GM12878 (cell line): ENCODE data around the gene STARD13. TPM values are rescaled to one million over a fixed set of nuclear protein-coding genes. Genes with fewer than 3 reads are reported as not detected.
"Not testable (repeated sequence)": the region's sequence is repeated elsewhere in the genome, so short reads cannot be mapped to it uniquely, and the experiment has no call there.

Source experiments
- ATAC-seq: fragments of 200-7000 bp; cut with Tn5 transposase; 3 replicates; pipeline ENCODE4 v1.9.1; 2020; ENCODE audit warnings: mild to moderate bottlenecking, moderate library complexity
- BruUV-seq: library from RNA; stranded (reverse); fragments of 400-500 nt; replicated peaks from 2 replicates; lab custom pipeline; 2021; lab: Mats Ljungman, UMichigan
- CTCF ChIA-PET: fragments of 300-600 bp; sonication (Branson Sonifier 250); formaldehyde crosslinking; extraction: SDS; loops from one replicate; lab custom pipeline; 2021; ENCODE audit warnings: inconsistent platforms; lab: Yijun Ruan, JAX
- POLR2A ChIA-PET: fragments of 350-600 bp; formaldehyde crosslinking; extraction: SDS; loops from one replicate; lab custom pipeline; 2021; ENCODE audit warnings: inconsistent platforms; lab: Charles Lee
- RAD21 ChIA-PET: fragments of 300-600 bp; sonication (Branson Sonifier 250); formaldehyde crosslinking; loops from one replicate; lab custom pipeline; 2023; ENCODE audit warnings: antibody characterized with exemption; ENCODE audit not compliant: unreplicated experiment; lab: Charles Lee
- SMC1A ChIA-PET: fragments of 300-600 bp; sonication (Branson Sonifier 250); formaldehyde crosslinking; loops from one replicate; lab custom pipeline; 2023; ENCODE audit not compliant: unreplicated experiment, uncharacterized antibody; lab: Charles Lee
- DNase-seq: peaks from one replicate; pipeline ENCODE4 v3.0.0-alpha.2; 2011; ENCODE audit warnings: low read depth, low spot score
- FAIRE-seq: peaks from 3 replicates; lab custom pipeline; 2011; peaks lifted over from hg19 to GRCh38; lab: Jason Lieb, UNC
- H2AFZ ChIP-seq: 2 replicates; pipeline ENCODE4 v1.6.0; 2011; ENCODE audit warnings: low read depth, low read length, control low read depth; ENCODE audit not compliant: control insufficient read depth
- H3K27ac ChIP-seq: 2 replicates; pipeline ENCODE4 v1.5.1; 2011; ENCODE audit warnings: control low read depth; ENCODE audit not compliant: control insufficient read depth, insufficient read depth
- H3K27me3 ChIP-seq, 2 experiments: replicated peaks in 1 of 2; 2 replicates each; pipeline versions ENCODE4 v1.6.0 to v1.6.1; 2011; ENCODE audit warnings: low read length in 1 of 2; ENCODE audit not compliant: control insufficient read depth in 2 of 2, insufficient read depth in 2 of 2
- H3K36me3 ChIP-seq, 2 experiments: 2 replicates each; pipeline ENCODE4 v1.5.1; 2011; ENCODE audit warnings: low read length in 1 of 2; ENCODE audit not compliant: control insufficient read depth in 2 of 2, insufficient read depth in 2 of 2
- H3K4me1 ChIP-seq: 2 replicates; pipeline ENCODE4 v1.6.1; 2011; ENCODE audit warnings: mild to moderate bottlenecking, low read length, moderate library complexity, mixed read lengths; ENCODE audit not compliant: control insufficient read depth, insufficient read depth
- H3K4me2 ChIP-seq: 2 replicates; pipeline ENCODE4 v1.6.0; 2011; ENCODE audit warnings: control low read depth; ENCODE audit not compliant: control insufficient read depth, insufficient read depth
- H3K4me3 ChIP-seq: fragments of 200-600 bp; sonication (generic); 2 replicates; pipeline ENCODE4 v1.5.1; 2016
- H3K79me2 ChIP-seq: 2 replicates; pipeline ENCODE4 v1.6.0; 2011; ENCODE audit warnings: low read length; ENCODE audit not compliant: control insufficient read depth, insufficient read depth
- H3K9ac ChIP-seq: 2 replicates; pipeline ENCODE4 v1.8.0; 2011; ENCODE audit warnings: low read length, control low read depth, mixed read lengths; ENCODE audit not compliant: control insufficient read depth, insufficient read depth
- H3K9me3 ChIP-seq: replicated peaks from 3 replicates; pipeline ENCODE4 v1.5.1; 2011; ENCODE audit warnings: mild to moderate bottlenecking, low read length; ENCODE audit not compliant: control insufficient read depth, insufficient read depth
- H4K20me1 ChIP-seq: 2 replicates; pipeline ENCODE4 v1.6.0; 2011; ENCODE audit not compliant: control insufficient read depth, insufficient read depth
- BMI1 ChIP-seq: fragments of 450-650 bp; IDR thresholded peaks from 2 replicates; pipeline ENCODE4 v1.6.1; 2016; ENCODE audit warnings: mild to moderate bottlenecking, moderate library complexity, borderline replicate concordance
- DPF2 ChIP-seq: fragments of 450-650 bp; IDR thresholded peaks from 2 replicates; pipeline ENCODE4 v1.6.1; 2017; ENCODE audit warnings: mild to moderate bottlenecking
- JUNB ChIP-seq: IDR thresholded peaks from 2 replicates; pipeline ENCODE4 v1.6.1; 2016; ENCODE audit warnings: antibody characterized with exemption, mild to moderate bottlenecking
- NFIC ChIP-seq: IDR thresholded peaks from 2 replicates; pipeline ENCODE4 v1.6.1; 2012; ENCODE audit warnings: low read depth, mild to moderate bottlenecking, inconsistent platforms, low read length, moderate library complexity
- PKNOX1 ChIP-seq: fragments of 450-650 bp; IDR thresholded peaks from 2 replicates; pipeline ENCODE4 v1.6.1; 2016; ENCODE audit warnings: mild to moderate bottlenecking
- RAD51 ChIP-seq: fragments of 450-650 bp; IDR thresholded peaks from 2 replicates; pipeline ENCODE4 v1.6.1; 2016; ENCODE audit warnings: moderate library complexity, mild to moderate bottlenecking, inconsistent platforms
- RB1 ChIP-seq: fragments of 450-650 bp; formaldehyde crosslinking; IDR thresholded peaks from 2 replicates; pipeline ENCODE4 v1.6.1; 2017; ENCODE audit warnings: mild to moderate bottlenecking, borderline replicate concordance
- SIX5 ChIP-seq: IDR thresholded peaks from 2 replicates; pipeline ENCODE4 v1.6.1; 2011; ENCODE audit warnings: mild to moderate bottlenecking, low read depth, low read length, moderate library complexity; ENCODE audit not compliant: severe bottlenecking
- SRF ChIP-seq, 2 experiments: IDR thresholded peaks; 2 replicates each; pipeline ENCODE4 v1.6.1; 2011; ENCODE audit warnings: low read depth in 2 of 2, low read length in 2 of 2, mild to moderate bottlenecking in 1 of 2, moderate library complexity in 1 of 2
- YBX1 ChIP-seq: fragments of 450-650 bp; IDR thresholded peaks from 2 replicates; pipeline ENCODE4 v1.6.1; 2016; ENCODE audit warnings: antibody characterized with exemption
- ZNF622 ChIP-seq: fragments of 450-650 bp; IDR thresholded peaks from 2 replicates; pipeline ENCODE4 v1.6.1; 2017; ENCODE audit warnings: mild to moderate bottlenecking, inconsistent platforms
- WGBS: methylation state at CpG from one replicate; pipeline ENCODE4 v1.1.6; 2016; ENCODE audit warnings: low lambda C conversion rate; ENCODE audit not compliant: insufficient replicate concordance, insufficient coverage; ENCODE audit errors: missing lambda C conversion rate; 5-methylcytosine and 5-hydroxymethylcytosine counted together
- in situ Hi-C: fragments of 300-500 bp; cut with MboI; formaldehyde crosslinking; loops from 9 replicates; pipeline ENCODE4 v1.14.3; 2018; ENCODE audit warnings: mixed read lengths
- intact Hi-C: fragments of 100-400 bp; cut with micrococcal nuclease; formaldehyde crosslinking; loops from one replicate; pipeline ENCODE4 v1.14.2; 2022; ENCODE audit not compliant: unreplicated experiment
- polyA plus RNA-seq, 11 experiments: library from polyadenylated mRNA; depleted of rRNA in 4 of 11; unstranded in 6 of 11; stranded (reverse) in 5 of 11; fragments of >200 nt; fragmentation: Nextera tagmentation in 4 of 11; fragmentation: Illumina TruSeq in 1 of 11; extraction: Ambion mirVana in 4 of 11; extraction: Trizol in 1 of 11; gene quantifications; 1 replicate in 1 of 11; 2 replicates in 10 of 11; pipeline versions ENCODE4 v1.2.1 to v1.2.3, GENCODE V29; 2011 to 2016; ENCODE audit warnings: inconsistent platforms in 2 of 11, missing spikeins in 2 of 11, low read depth in 1 of 11
- total RNA-seq, 4 experiments: library from RNA; depleted of rRNA in 3 of 4; stranded (reverse); fragments of >200 nt in 3 of 4; fragmentation: Illumina TruSeq in 1 of 4; extraction: Trizol in 1 of 4; gene quantifications; 2 replicates each; pipeline versions ENCODE4 v1.2.1 to v1.2.3, GENCODE V29; 2013 to 2021

The STARD13 gene
- total and polyA plus RNA-seq, 10 of the 15 experiments (the other 5 are each of a cell fraction or from before 2014, with no cell fraction given) = 4.0 to 41.6 (median 10.1) TPM

GRCh38 chr13:33242984-33243617, 42.5 kb downstream of the STARD13 start (continued):
- no peak for TF ChIP-seq SIX5
- TF ChIP-seq RAD51 = no peak
- no peak for TF ChIP-seq SRF (IDR thresholded peaks at IDR 0.05; ENCODE audit: low read depth in 2 of 2, low read length in 2 of 2)
- no peak for TF ChIP-seq RB1
- no peak for TF ChIP-seq DPF2
- no peak for TF ChIP-seq JUNB
- no peak for TF ChIP-seq NFIC
- TF ChIP-seq PKNOX1 = no peak
- no peak for TF ChIP-seq BMI1
- no peak for TF ChIP-seq YBX1
- no peak for TF ChIP-seq ZNF622

GRCh38 chr13:33242372-33242771, 43.2 kb downstream of the STARD13 start:
- FAIRE-seq, H3K9ac ChIP-seq, H3K36me3 ChIP-seq, intact Hi-C loops, DNase-seq, H3K4me1 ChIP-seq, ATAC-seq, H4K20me1 ChIP-seq, H2AFZ ChIP-seq, POLR2A ChIA-PET, H3K4me3 ChIP-seq, H3K27me3 ChIP-seq, H3K79me2 ChIP-seq, BruUV-seq, H3K4me2 ChIP-seq, RAD21 ChIA-PET, H3K9me3 ChIP-seq, H3K27ac ChIP-seq, SMC1A ChIA-PET, in situ Hi-C loops: not testable (repeated sequence)
- WGBS = 89% methylated on average over 3 of the region's 6 CpGs
- CTCF ChIA-PET = interaction anchor here (0.6 to 1.2 kb wide), 3 partner anchors 10 to 321 kb away, joined by 3 to 4 read pairs (median 3); no protein-coding TSS in a partner anchor
